Activated CD8-positive, alpha-beta memory T cell treated with anti-CD3 and anti-CD28 coated beads for 24 hours (primary cell): Measurements from ENCODE around the gene DLL1.

Experiments
- DNase-seq: peaks from one replicate; pipeline ENCODE4 v3.0.0-alpha.2; 2020

DLL1 gene

DNA sequence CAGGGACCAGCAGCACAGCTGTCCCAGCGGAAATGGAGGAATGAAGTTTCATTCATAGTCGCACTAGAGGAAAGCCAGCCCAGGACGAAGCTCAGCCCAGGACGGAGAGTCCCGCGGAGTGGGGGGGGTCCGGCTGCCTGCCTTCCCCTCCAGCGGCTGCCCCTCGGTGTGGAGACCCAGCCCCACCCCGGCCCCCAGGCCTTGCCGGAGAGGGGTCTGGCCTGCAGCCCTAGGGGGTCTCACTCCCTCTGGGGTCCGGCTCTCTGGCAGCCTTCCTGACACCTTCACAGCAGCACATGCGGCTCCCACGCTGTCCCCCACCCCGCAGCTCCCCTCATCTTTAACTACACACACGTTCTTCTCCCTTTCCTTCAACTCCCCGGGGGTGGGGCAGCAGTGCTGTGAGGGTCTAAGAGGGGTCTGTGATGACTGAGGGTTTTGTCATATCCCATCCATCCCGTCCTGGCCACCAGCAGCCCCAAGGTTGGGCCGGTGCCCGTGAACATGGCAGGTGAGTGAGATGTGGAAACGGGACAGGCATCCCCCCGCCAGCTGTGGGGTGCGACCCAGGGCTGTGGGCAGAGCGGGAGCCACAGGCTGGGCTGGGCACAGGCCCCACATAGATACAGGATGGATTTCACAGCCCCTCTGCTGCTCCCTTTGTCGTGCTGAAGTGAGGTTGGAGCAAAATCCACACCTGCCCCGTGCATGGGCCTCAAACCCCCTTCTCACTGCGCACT is 41.8 kb downstream of the DLL1 start:
- DNase-seq: no peak

GRCh38 chr6:170248111-170248805 is 42.6 kb downstream of the DLL1 start:
- DNase-seq: no peak

DNA sequence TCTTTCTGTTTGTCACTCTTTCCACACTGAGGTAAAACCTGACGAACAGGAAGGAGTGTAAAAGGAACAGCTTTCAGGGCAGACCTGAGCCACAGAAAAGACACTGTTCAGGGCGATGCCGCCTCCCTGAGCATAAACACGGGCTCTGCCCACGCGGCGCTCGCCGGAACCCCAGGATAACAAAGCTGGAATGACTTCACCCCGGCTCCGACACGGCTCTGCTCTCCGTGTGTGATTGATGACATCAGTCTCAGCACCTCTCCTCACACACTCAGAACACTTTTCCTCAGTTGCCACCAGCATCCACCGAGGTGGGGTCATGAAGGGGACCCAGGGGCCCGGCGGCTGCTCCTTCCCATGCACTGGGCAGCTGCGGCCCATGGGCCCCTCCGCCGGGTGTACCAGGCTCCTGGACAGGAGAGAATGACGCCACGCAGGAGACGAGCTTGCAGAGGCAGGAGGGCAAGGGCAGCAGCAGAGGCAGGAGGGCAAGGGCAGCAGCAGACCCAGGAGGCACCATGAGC is 43.6 kb downstream of the DLL1 start:
- no peak for DNase-seq

DNA sequence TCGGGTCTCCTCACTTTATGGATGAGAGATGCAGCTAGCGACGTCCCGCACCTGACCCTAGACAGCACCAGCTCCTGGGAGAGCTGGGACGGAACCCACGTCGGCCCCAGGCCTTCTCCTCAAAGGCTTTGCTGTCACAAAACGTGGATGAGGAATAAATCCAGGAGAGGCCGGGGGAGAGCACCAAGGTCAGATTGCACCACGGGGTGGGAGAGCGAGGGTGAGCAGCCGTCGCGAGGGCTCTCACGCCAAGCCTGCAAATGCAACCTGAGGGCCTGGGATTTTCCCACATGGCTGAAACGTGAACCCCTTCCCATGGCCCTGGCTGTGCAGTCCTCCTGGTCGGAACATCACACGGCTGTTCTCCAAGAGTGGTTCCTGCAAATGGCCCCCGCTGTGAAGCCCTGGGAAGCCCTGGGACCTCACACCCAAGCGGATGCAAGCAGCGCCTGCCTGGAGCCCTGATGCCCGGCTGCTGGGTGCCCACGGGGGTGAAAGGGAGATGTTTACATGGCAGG is 45.3 kb downstream of the DLL1 start:
- no peak for DNase-seq

GRCh38 chr6:170244721-170245474 is 46.0 kb downstream of the DLL1 start:
- no peak for DNase-seq

- no peak for DNase-seq
These were observed 47.0 kb downstream of the DLL1 start for GRCh38 chr6:170243791-170244291.

DNA sequence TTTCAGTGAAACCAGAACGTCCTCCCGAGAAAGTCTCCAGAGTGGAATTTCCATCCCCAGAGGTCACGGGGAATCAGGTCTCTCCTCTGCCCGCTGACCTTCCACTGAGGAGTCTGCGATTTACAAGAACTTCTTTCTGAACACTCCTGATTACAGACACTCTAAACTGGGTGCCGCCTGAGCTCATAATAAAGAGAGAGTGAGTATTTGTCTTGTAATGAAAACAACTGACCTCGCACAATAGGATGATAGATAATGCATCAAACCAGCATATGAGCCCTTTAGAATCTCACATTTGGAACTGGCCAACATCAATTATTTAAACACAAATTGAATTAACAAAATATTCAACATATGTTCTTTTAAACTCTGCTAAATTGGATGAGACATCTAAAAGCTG is 47.5 kb downstream of the DLL1 start:
- DNase-seq: no peak

- no peak for DNase-seq
These were observed 51.9 kb downstream of the DLL1 start for GRCh38 chr6:170238741-170239565.

GRCh38 chr6:170237999-170238740 is 52.7 kb downstream of the DLL1 start:
- DNase-seq: no peak

DNA sequence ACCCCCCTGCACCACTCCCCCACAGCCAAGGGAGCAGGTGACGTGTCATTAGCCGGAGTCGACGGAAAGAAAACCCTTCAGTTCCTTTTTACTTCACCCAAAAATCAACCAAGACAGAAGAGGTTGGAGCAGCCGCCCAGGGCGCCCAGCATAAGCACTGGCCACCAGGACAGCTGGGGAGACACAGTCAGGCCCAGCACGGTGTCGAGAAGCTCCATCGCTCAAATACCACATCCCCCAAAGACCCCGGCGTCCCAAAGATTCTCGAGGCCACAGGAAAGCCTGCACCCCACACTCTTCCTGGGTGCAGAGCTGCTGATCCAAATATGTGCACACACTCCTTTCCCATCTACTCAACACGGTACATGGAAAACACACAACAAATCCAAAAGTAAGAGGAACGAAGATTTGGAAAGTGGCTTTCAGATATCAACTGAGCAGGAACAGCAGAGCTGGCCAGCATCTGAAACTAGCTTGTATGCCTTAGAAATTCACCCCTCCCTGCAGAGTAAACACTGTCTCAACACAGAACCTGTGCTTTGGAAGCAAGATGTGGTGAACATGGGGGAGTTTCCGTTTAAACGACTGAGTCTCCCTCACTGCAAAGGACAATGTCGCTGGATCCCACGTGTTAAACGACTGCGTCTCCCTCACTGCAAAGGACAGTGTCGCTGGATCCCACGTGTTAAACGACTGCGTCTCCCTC is 54.6 kb downstream of the DLL1 start:
- no peak for DNase-seq

- no peak for DNase-seq
These were observed 55.3 kb downstream of the DLL1 start for GRCh38 chr6:170235391-170236125.

DNA sequence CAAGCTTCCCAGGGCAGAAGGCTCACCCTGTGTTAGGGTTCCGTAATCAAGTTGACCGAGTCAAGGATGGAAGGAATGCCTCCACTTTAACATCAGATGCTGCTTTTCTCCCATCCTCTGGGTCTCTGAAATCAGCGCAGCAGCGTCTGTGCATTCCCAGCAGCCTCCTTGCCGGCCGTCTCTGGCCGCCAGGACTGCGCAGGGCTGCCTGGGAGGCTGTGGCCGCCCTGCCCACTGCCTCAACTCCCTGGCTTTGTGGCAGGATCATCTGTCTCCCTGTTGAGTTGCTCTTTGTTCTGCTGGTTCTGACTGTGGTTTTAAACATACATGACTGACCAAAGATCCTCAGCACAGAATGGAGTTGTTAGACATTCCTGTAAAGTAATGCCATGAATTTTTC is 56.5 kb downstream of the DLL1 start:
- no peak for DNase-seq

DNA sequence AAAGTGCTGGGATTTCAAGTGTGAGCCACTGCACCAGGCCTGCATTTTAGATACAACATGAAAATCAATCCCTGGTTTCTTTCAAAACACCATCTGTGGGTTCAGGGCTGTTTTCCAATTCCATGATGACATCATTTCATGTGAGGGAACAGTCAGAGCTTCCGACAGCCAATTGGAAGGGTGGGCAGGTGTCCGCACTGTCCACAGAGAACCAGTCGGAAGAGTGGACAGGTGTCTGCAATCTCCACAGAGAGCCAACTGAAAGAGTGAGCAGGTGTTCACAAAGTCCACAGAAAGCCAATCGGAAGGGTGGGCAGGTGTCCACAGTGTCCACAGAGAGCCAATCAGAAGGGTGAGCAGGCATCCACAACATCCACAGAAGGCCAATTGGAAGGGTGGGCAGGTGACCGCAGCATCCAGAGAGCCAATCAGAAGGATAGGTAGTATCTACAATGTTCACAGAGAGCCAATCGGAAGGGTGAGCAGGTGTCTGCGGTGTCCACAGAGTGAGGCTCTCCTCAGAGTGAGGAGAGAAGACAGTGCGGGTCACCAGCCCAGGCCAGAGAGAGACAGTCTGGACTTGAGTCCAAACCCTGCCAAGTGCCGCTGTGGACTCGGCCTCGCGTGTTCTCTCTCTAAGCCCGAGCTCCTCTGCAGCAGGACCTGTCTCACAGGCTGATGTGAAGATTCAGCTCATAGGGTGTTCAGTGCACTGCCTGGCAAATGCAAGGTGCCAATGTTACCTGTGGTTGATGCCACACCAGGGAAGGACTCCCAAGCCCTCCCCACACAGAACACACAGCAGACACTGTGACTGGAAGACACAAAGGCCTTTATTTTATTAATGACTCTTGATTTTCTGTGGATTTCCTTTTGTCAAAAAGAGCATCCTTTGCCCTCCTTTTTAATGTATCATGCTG is 57.3 kb downstream of the DLL1 start:
- DNase-seq: no peak
